Activated T-helper 17 cell treated with anti-CD3 and anti-CD28 coated beads, Interleukin-2, amount 50 U/mL, for 72 hours (primary cell): ENCODE results near the gene VWF. TPM values are rescaled to one million over a fixed set of nuclear protein-coding genes. Genes with fewer than 3 reads are reported as not detected.
"Not testable (repeated sequence)": the region's sequence is repeated elsewhere in the genome, so short reads cannot be mapped to it uniquely, and the experiment has no call there.

Experiments
- ATAC-seq: fragments of 150-1000 bp; cut with Tn5 transposase; replicated peaks from 2 replicates; pipeline ENCODE4 v1.10.0; 2021; ENCODE audit warnings: mild to moderate bottlenecking, moderate library complexity
- H3K27ac Mint-ChIP-seq: one replicate; pipeline ENCODE4 v1.8.0; 2022; ENCODE audit warnings: mixed read lengths
- H3K27me3 Mint-ChIP-seq: one replicate; pipeline ENCODE4 v1.8.0; 2022; ENCODE audit warnings: mixed read lengths
- H3K36me3 Mint-ChIP-seq: one replicate; pipeline ENCODE4 v1.8.0; 2022; ENCODE audit warnings: low read depth, mild to moderate bottlenecking, mixed read lengths
- H3K4me1 Mint-ChIP-seq: one replicate; pipeline ENCODE4 v1.8.0; 2022; ENCODE audit warnings: mixed read lengths
- H3K4me3 Mint-ChIP-seq: one replicate; pipeline ENCODE4 v1.8.0; 2022; ENCODE audit warnings: mild to moderate bottlenecking, mixed read lengths
- H3K9me3 Mint-ChIP-seq: one replicate; pipeline ENCODE4 v1.8.0; 2022; ENCODE audit warnings: mixed read lengths
- total RNA-seq, 2 donors: library from RNA; stranded (reverse); gene quantifications; one replicate each; pipeline ENCODE4 v1.2.3, GENCODE V29; 2022

VWF gene
- total RNA-seq, 2 donors from 2014 or later: 0.04 to 0.08 TPM

DNA sequence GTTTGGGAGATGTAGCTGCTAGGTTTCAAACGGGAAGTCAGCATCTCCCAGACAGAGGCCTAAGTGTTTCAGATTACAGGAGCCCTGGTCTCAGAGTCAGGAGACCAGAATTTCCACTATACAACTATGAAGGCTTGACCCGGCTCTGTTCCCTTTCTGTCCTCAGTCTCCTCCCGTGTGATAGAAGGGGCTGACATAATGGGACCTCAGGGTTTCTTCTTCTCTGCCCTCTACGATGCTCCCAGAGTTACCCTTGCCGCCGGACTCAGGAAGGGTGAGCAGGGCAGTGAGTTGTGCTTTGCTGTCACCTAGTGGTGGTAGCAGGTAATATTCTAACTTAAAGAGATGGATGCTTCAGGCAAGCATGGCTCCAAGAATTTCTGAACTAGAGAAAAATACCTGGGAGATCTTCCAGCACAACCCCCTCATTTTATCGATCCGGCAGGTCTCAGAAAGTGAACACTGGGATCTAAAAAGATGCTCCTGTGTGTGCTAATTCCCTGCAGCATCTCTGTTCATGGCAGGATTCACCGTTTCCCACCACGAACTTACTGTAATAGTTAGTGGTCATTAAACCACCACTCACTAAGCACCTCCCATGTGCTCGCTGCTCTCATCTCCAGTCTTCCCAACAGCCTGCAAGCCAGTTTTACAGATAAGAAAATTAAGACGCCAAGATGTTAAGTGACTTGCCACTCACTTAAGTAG is 84.4 kb downstream of the VWF start:
- H3K27ac Mint-ChIP-seq: no peak overlapping the region
- H3K4me1 Mint-ChIP-seq: peaks cover 3% of the 10 kb centered on the region
- peaks cover 6% of the 10 kb centered on the region for H3K27me3 Mint-ChIP-seq
- no peaks in the 10 kb centered on the region for H3K9me3 Mint-ChIP-seq
- peak; percentile 78 for ATAC-seq
- no peak overlapping the region for H3K4me3 Mint-ChIP-seq
- no peaks in the 10 kb centered on the region for H3K36me3 Mint-ChIP-seq

DNA sequence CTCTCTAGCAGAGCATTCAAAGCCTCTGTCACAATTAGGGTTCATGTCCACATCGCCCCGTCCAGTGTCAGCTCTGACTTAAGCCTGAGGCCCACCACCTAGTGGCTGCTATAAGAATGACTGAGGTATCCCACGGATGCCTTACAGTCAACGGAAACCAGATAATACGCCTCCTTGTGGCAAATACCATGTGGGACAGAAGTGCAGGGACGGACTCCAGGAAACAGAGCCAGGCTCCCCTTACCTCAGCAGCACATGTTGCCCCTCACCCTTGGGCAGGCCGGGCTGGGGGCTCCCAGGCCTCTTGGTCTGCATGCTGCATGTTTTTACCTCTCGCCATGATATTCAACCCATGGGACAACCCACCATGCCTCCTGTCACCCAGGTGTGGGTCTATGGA is 86.3 kb downstream of the VWF start:
- peaks cover 3% of the 10 kb centered on the region for H3K4me1 Mint-ChIP-seq

DNA sequence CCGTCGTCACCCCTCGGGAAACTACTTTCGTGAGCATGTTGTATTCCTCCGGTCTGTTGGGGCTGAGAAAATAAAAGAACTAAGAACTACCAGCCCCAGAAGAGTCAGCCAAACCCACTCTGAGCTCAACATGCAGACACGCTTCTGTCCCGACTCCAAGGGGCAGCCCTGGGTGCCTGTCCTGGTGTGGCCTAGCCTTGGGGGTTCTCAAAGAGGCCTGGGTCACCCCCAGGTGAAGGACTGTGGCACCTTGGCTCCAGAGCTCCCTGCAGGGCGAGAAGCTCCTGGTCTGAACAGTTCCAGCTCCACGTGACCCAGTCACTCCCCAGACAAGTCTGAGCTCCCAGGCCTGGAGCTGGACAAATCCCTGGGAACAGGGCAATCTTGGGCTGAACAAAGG is 87.0 kb downstream of the VWF start:
- Mint-ChIP-seq H3K4me3 (no peak overlapping the region), H3K4me1 (peaks cover 3% of the 10 kb centered on the region), H3K27ac (no peak overlapping the region), H3K36me3 (no peaks in the 10 kb centered on the region), H3K9me3 (no peaks in the 10 kb centered on the region), H3K27me3 (no peaks in the 10 kb centered on the region)
- ATAC-seq: no peak

More for the DNA sequence above, 86.3 kb downstream of the VWF start:
- Mint-ChIP-seq H3K36me3 (no peaks in the 10 kb centered on the region), H3K4me3 (no peak overlapping the region), H3K9me3 (no peaks in the 10 kb centered on the region), H3K27me3 (no peaks in the 10 kb centered on the region), H3K27ac (no peak overlapping the region)
- peak; percentile 76 for ATAC-seq

DNA sequence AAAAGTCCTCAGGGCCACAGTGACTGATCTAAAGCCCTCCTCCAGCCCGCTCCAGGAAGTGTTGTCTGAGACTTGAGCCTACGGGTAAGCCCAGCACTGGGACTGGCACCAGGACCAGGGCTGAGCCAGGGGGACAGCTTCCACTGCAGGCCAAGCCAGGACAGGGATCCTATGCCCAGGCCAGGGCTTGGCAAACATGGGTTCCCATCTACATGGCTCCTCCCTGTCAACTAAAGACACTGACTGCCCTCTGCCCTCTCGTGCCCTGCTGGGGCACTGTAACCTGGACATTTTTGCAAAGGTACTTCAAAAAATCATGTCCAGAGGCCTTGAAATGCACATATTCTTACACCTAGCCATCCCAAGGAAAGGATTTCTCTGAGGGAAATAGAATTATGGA is 88.0 kb downstream of the VWF start:
- ATAC-seq: no peak
- Mint-ChIP-seq H3K36me3 (no peaks in the 10 kb centered on the region), H3K4me1 (peaks cover 3% of the 10 kb centered on the region), H3K27me3 (no peaks in the 10 kb centered on the region), H3K4me3 (no peak overlapping the region), H3K27ac (no peak overlapping the region), H3K9me3 (no peaks in the 10 kb centered on the region)

DNA sequence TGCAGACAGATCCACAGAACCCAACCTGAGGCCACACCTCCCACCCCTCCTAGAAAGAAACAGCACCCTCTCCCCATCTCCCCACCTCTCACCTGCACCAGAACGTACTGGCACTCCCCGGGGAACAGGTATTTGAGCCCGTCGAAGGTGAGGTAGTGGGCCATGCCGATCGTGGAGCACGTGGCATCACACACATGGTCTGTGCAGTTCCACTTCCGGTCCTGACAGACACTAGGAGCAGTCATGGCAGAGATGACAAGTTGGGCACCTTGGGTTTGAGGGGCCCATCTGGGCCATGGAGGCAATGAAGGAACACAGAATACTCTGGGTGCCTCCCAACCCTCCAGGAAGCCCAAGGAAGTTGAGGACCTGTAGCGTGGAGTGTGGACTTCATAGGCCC is 89.9 kb downstream of the VWF start:
- no peaks in the 10 kb centered on the region for H3K4me1 Mint-ChIP-seq
- H3K27ac Mint-ChIP-seq: no peak overlapping the region

DNA sequence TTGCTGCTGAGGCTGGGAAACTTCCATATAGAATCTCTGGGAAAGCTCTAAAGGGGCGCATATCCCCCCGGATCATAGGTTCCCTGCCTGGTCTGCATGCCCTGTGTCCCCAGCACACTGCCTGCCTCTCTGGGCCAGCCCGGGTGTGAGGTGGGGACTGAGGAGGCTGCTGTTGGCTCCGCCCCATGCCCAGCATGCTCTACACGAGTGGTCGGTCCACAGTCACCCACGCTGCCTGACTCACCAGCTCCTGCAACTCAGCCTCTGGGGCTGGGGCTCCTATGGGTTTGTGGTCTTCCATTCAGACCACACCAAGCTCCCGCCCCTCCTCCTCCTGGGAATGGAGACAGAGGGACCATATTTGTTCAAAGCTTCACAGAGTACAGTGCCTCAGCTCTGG is 90.9 kb downstream of the VWF start:
- no peaks in the 10 kb centered on the region for H3K27me3 Mint-ChIP-seq
- no peak for ATAC-seq
- H3K36me3 Mint-ChIP-seq: no peaks in the 10 kb centered on the region
- H3K4me1 Mint-ChIP-seq: no peaks in the 10 kb centered on the region
- no peaks in the 10 kb centered on the region for H3K9me3 Mint-ChIP-seq
- H3K4me3 Mint-ChIP-seq: no peak overlapping the region
- H3K27ac Mint-ChIP-seq: no peak overlapping the region

More for the DNA sequence above, 89.9 kb downstream of the VWF start:
- no peaks in the 10 kb centered on the region for H3K36me3 Mint-ChIP-seq
- H3K4me3 Mint-ChIP-seq: no peak overlapping the region
- H3K27me3 Mint-ChIP-seq: no peaks in the 10 kb centered on the region
- no peak for ATAC-seq
- no peaks in the 10 kb centered on the region for H3K9me3 Mint-ChIP-seq

DNA sequence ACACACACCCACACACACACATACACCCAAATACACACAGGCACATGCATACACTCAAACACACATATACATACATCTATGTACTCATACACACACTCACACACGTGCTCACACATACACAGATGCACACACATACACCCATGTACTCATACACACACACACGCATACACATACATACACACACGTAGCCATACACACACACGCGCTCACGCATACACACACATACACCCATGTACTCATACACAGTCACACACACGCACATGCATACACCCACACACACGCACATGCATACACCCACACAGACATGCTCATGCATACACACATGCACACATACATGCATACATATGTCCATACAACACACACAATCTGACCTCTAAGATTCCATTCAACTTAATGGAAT is 91.7 kb downstream of the VWF start:
- Mint-ChIP-seq H3K27me3 (no peaks in the 10 kb centered on the region), H3K4me1 (no peaks in the 10 kb centered on the region), H3K27ac (no peak overlapping the region), H3K4me3 (no peak overlapping the region), H3K36me3 (no peaks in the 10 kb centered on the region), H3K9me3 (no peaks in the 10 kb centered on the region)
- no peak for ATAC-seq

DNA sequence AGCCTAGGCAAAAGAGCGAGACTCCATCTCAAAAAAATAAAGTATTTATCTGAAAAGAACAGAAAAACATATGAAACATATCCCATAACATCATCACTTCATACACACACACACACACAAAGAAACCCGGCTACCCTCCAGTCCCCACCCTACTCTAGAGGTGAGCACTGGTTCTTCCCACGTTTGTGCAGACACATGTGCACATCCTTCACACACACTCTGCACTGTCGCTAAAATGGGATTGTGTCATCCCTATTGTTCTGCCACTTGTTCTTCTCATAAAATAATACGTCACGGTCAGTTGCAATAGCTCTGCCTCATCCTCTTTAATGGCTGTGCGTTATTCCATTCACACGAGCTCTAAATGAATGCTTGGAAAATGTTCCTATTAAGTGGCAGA is 93.5 kb downstream of the VWF start:
- H3K27me3 Mint-ChIP-seq: peaks cover 7% of the 10 kb centered on the region
- no peak overlapping the region for H3K27ac Mint-ChIP-seq
- no peaks in the 10 kb centered on the region for H3K36me3 Mint-ChIP-seq
- H3K9me3 Mint-ChIP-seq: peaks cover 5% of the 10 kb centered on the region
- no peak for ATAC-seq
- no peaks in the 10 kb centered on the region for H3K4me1 Mint-ChIP-seq
- no peak overlapping the region for H3K4me3 Mint-ChIP-seq

DNA sequence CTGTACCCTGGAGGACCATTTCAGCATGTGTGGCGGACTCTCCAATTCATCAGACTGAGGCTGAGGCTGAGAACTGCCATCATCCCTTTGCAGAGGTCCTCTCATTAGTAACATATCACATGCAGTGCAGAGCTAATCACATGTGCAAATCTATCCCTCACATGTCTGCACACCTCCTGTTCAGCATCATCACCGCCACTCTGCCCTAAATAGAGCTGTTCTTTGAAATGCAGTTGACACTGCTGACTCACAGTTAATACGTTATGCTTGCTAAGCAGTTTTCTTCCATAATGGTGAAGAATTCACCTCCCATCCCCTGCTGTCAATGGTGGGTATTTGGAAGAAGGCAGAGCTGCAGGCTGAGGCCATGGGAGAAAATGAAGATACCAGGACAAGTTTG is 94.4 kb downstream of the VWF start:
- Mint-ChIP-seq H3K27ac (no peak overlapping the region), H3K36me3 (no peaks in the 10 kb centered on the region), H3K9me3 (peaks cover 5% of the 10 kb centered on the region), H3K4me1 (no peaks in the 10 kb centered on the region), H3K27me3 (peaks cover 9% of the 10 kb centered on the region), H3K4me3 (no peak overlapping the region)
- no peak for ATAC-seq

DNA sequence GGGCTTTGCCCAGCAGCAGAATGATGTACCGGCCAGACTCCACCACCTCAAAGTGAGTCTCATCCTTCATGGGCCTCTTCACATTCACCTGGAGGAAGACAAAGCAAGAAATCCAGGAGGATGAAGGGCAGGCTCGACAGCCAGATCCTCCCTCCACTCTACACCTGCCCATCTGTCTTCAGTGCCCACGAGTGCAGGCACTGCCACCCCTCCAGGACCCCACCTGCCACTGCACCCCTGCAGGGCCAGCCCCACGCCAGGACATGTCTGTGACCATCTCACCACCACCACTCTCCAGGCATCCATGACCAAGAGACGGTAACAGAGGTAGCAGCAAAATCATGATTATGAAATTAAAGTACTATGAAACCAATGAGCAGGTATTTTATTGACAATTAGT is 95.1 kb downstream of the VWF start:
- H3K4me3 Mint-ChIP-seq: no peak overlapping the region
- no peaks in the 10 kb centered on the region for H3K36me3 Mint-ChIP-seq
- peaks cover 12% of the 10 kb centered on the region for H3K27me3 Mint-ChIP-seq
- no peak for ATAC-seq
- H3K27ac Mint-ChIP-seq: no peak overlapping the region
- H3K9me3 Mint-ChIP-seq: peaks cover 5% of the 10 kb centered on the region
- H3K4me1 Mint-ChIP-seq: no peaks in the 10 kb centered on the region

DNA sequence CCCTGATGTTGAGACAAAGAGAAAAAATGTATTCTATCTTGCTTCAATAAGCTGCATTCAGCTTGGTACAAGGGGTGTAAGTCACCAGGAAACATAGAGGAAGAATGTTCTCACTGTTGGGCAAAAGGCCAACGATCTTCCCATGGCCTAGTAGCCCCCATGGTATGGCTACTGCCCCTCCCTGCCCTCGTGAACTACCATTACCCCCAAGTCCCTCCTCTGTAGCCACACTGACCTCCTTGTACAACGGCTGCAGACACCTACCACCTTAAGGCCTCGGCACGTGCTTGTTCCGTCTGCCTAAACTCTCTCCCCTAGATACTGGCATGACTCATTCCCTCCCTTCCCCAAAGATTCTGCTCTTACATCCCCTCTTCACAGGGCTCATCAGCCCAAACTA is 97.5 kb downstream of the VWF start:
- no peak overlapping the region for H3K27ac Mint-ChIP-seq
- peaks cover 5% of the 10 kb centered on the region for H3K9me3 Mint-ChIP-seq
- peaks cover 17% of the 10 kb centered on the region for H3K27me3 Mint-ChIP-seq
- no peaks in the 10 kb centered on the region for H3K36me3 Mint-ChIP-seq
- no peak overlapping the region for H3K4me3 Mint-ChIP-seq
- ATAC-seq: no peak
- H3K4me1 Mint-ChIP-seq: no peaks in the 10 kb centered on the region

DNA sequence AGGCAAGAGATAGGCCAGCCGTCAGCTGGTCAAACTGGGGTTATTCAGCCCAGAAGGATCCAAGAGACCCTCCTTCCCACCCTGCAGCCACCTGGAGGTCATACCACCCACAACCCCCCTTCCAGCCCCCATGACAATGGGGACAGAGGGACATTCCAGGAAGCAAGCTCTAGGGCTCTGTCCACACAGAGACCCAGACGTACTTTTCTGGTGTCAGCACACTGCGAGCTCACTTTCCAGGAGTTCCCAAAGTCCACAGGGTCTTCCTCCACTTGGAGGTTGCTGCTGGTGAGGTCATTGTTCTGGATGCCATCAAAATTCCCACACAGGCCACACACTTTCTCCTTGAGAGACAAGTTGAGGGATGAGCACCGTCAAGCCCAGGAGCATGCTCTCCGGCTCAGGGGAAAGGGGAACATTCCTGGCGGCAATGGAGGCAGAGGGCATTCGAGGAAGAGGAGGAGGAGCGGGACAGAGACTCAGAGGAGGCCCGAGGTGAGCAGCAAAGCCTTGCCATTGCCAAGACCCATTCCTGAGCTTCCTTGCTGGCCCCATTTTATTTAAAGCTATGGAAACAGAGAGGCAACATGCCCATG is 98.7 kb downstream of the VWF start:
- not testable (repeated sequence) for H3K36me3 Mint-ChIP-seq, H3K9me3 Mint-ChIP-seq, H3K4me3 Mint-ChIP-seq, ATAC-seq, H3K4me1 Mint-ChIP-seq, H3K27ac Mint-ChIP-seq
- peaks cover 21% of the 10 kb centered on the region for H3K27me3 Mint-ChIP-seq

DNA sequence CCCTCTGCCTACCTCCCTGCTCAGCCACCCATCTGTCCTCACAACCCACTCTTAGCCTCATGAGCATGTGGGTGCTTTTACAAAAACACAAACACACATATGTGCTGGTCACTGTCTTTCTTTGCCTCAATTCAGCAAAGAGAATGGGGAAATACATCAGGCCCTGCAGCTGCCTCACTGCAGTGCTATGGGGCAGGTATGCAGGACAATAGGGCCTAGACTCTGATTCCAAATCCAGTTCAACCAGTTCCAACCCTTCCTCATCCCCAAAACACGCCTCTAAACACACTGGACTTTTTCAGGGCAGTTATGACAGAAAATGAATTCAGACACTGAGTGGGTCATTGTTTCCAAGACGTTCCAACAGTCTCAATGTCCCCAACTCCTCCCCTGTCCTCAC is 100.4 kb downstream of the VWF start:
- ATAC-seq, H3K36me3 Mint-ChIP-seq, H3K27ac Mint-ChIP-seq, H3K4me3 Mint-ChIP-seq, H3K4me1 Mint-ChIP-seq, H3K9me3 Mint-ChIP-seq: not testable (repeated sequence)
- H3K27me3 Mint-ChIP-seq: peaks cover 24% of the 10 kb centered on the region

DNA sequence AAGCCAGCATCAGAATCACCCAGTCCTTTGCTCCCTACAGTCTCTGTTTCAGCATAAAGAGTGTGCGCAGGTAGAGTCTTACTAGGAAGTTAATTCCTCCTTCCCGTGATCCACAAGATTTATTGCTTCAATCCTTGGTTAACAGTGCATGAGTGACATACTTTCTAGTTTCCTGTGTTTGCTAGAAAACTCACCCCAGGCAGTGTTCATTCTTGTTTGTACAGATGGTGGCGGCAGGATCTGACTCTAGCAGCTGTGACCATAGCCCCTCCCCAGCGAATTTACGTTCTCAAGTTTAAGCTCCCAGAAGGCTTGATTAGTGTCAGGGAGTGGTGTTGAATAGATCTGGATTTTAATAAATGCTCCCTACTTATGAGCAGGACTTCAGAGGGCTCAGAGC is 103.5 kb downstream of the VWF start:
- no peaks in the 10 kb centered on the region for H3K36me3 Mint-ChIP-seq
- no peaks in the 10 kb centered on the region for H3K9me3 Mint-ChIP-seq
- no peak for ATAC-seq
- no peak overlapping the region for H3K27ac Mint-ChIP-seq
- no peak overlapping the region for H3K4me3 Mint-ChIP-seq
- peaks cover 17% of the 10 kb centered on the region for H3K27me3 Mint-ChIP-seq
- H3K4me1 Mint-ChIP-seq: no peaks in the 10 kb centered on the region

DNA sequence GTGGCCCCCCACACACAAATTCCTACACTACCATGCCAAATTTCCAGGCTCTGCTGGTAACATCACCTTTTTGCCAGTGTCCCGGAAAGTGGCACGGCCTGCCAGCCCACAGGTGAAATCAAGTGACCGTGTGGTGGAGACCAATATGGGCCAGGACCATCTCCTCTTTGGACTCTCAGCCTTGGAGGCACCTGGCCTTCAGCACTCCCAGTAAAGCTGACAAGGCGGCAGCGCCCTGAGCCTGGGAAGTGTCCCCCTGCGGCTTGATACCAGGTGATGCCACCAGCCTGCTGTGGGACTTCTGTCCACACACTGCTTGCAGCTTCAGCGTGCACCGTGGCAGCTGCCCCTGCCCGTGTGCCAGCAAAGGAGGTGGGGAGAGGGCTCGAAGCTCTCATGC is 104.0 kb downstream of the VWF start:
- not testable (repeated sequence) for H3K4me1 Mint-ChIP-seq

More for the DNA sequence above, 104.0 kb downstream of the VWF start:
- H3K27ac Mint-ChIP-seq, H3K4me3 Mint-ChIP-seq, H3K36me3 Mint-ChIP-seq, H3K9me3 Mint-ChIP-seq, ATAC-seq: not testable (repeated sequence)
- H3K27me3 Mint-ChIP-seq: peaks cover 17% of the 10 kb centered on the region
